WERI-Rb-1 (cell line): ENCODE data around the gene CDA.

Experiments used
- DNase-seq: peaks from one replicate; pipeline ENCODE4 v3.0.0-alpha.2; 2020
- H3K27ac ChIP-seq: fragments of 250-450 bp; sonication (Bioruptor Pico); 2 replicates; pipeline ENCODE4 v1.5.1; 2020; ENCODE audit warnings: mild to moderate bottlenecking, moderate library complexity
- H3K27me3 ChIP-seq: fragments of 250-450 bp; sonication (Bioruptor Pico); 2 replicates; pipeline ENCODE4 v1.5.1; 2021; ENCODE audit warnings: mild to moderate bottlenecking, low read depth, moderate library complexity; ENCODE audit not compliant: insufficient read depth, severe bottlenecking
- H3K36me3 ChIP-seq: fragments of 250-450 bp; sonication (Bioruptor Pico); 2 replicates; pipeline ENCODE4 v1.5.1; 2020; ENCODE audit warnings: mild to moderate bottlenecking, moderate library complexity
- H3K4me3 ChIP-seq: 2 replicates; pipeline ENCODE4 v1.5.1; 2011; ENCODE audit warnings: low read depth, mild to moderate bottlenecking, control low read depth, low read length
- H3K9me3 ChIP-seq: fragments of 250-450 bp; sonication (Bioruptor Pico); 2 replicates; pipeline ENCODE4 v1.5.1; 2021; ENCODE audit warnings: mild to moderate bottlenecking, moderate library complexity; ENCODE audit not compliant: severe bottlenecking
- TF ChIP-seq, protein P1 (sequence below): IDR thresholded peaks from 2 replicates; pipeline ENCODE4 v1.5.1; 2011; ENCODE audit warnings: low read depth, mild to moderate bottlenecking, control low read depth, inconsistent platforms, low read length

Gene CDA

DNA sequence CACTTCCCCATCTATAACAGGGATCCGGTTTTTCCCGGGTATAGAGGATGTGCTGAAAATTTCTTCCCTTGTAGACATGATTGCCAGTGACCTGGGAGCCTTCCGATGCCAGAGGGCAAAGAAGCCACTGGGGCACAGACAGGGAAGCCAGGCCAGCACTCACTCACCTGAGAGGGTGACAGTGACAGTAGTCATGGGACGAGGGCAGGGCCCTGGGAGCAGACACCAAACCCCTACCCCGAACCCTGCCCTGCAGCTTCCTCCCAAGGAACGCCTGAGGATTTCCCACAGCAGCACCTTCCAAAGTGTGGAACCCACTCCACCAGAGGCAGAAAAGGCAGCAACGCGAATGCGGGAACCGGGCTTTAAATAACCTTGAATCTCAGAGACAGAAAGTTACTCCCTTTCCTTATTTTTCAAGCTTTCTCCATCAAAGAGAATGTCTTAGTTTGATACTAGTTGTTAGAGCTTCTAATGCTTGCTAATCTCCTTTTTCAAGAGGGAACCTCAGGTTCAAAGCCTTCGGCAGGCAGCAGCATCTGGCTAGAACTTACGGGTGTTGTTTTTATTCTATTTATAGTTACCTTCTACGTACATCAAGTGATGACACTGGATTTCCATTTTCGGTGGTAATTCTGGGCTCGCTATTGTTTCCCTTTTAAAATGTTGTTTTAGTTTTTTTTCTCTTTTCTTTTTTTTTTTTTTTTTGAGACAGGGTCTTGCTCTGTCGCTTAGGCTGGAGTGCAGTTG is 69.4 kb downstream of the CDA start:
- H3K36me3 ChIP-seq = peaks cover 62% of the 10 kb centered on the region
- no peak for DNase-seq
- no peak overlapping the region for H3K27ac ChIP-seq
- H3K9me3 ChIP-seq = no peaks in the 10 kb centered on the region
- H3K27me3 ChIP-seq = no peaks in the 10 kb centered on the region
- TF ChIP-seq, protein P1, sequence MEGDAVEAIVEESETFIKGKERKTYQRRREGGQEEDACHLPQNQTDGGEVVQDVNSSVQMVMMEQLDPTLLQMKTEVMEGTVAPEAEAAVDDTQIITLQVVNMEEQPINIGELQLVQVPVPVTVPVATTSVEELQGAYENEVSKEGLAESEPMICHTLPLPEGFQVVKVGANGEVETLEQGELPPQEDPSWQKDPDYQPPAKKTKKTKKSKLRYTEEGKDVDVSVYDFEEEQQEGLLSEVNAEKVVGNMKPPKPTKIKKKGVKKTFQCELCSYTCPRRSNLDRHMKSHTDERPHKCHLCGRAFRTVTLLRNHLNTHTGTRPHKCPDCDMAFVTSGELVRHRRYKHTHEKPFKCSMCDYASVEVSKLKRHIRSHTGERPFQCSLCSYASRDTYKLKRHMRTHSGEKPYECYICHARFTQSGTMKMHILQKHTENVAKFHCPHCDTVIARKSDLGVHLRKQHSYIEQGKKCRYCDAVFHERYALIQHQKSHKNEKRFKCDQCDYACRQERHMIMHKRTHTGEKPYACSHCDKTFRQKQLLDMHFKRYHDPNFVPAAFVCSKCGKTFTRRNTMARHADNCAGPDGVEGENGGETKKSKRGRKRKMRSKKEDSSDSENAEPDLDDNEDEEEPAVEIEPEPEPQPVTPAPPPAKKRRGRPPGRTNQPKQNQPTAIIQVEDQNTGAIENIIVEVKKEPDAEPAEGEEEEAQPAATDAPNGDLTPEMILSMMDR = no peak
- H3K4me3 ChIP-seq = no peak overlapping the region

DNA sequence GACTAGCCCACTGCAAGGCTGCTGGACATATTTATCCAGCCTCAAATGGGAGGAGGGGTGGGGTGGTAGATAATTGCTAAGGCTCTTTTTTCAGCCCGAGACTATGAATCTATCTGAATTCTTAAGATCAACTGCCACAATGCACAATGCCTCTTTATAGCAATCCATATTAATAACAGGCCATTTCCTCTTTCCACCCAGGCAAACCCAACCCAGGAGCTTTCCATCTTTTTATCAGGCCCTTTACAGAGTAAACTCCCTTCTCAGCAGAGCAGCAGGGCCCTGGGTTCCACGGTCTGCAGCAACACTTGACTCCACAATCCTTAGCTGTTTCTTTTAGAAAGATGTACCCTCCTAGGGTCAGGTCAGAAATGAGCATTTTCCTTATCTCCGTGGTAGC is 71.5 kb downstream of the CDA start:
- H3K27me3 ChIP-seq = no peaks in the 10 kb centered on the region
- H3K36me3 ChIP-seq = peaks cover 44% of the 10 kb centered on the region
- peak overlapping the region; percentile 97 for H3K4me3 ChIP-seq
- no peaks in the 10 kb centered on the region for H3K9me3 ChIP-seq
- no peak for DNase-seq
- H3K27ac ChIP-seq = peak overlapping the region; percentile 64; the same call in 1 of the 2 replicates
- TF ChIP-seq, protein P1 = no peak

DNA sequence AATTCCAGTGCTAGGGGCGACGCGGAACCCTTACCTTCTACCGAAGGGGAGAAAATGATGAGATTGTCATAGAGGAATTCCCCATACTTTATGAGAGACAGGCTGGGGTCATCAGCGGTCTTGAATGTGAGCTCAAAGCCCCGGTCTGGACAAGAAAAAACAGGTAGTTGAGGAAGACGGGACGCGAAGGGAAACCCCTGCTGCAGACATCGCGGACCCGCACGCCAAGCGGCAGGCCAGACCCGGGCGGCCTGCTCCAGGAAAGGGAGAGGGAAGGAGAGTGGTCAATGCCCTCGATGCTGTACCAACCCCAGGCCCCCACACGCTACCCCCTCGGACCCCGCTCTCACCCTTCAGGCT is 71.9 kb downstream of the CDA start:
- Histone ChIP-seq H3K27ac (peak overlapping the region; percentile 64), H3K9me3 (no peaks in the 10 kb centered on the region), H3K4me3 (peak overlapping the region; percentile 97), H3K27me3 (no peaks in the 10 kb centered on the region), H3K36me3 (peaks cover 40% of the 10 kb centered on the region)
- TF ChIP-seq, protein P1 = no peak
- no peak for DNase-seq

DNA sequence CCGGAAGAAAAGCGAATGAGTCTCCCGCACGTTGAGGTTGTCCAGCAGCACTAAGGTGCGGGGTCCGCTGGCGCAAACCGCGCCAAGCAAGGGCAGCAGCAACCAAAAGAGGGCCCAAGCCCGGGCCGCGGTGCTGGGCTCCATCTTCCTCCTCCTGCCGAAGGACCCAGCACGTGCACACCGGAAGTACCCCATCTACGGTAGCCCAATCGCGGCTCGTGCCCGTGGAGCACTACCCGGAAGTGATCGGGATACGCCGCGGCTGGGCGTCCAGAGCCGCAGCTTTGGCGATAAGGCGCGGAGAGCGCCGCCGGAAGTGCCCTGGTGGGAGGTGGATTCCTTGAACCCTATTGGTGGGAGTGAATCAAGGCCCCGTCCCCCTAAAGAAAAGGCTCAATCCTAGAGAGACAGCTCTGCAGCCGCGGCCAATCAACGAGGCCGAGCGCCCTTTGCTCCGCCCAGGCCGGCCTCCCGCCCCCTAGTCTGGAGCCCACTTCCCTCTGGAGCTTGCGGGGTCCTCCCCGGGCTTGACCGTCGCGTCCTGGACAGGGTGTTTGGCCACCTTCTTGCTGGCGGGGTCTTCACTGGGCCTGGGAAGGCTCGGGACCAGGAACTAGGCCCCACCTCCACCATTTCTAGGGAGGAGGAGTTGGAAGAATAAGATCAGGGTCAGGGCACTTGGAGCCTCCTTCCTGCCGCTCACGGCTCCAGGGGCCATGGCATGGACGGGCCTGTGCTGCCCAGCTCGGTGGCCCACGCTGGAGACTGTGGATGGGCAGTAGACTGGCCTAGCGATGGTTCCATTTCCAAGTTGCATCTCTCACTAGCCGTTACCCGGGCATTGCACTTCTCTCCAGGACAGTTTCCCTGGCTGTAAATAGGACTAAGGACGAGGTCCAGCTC is 72.6 kb downstream of the CDA start, which contains the start of gene DDOST:
Gene DDOST (minus strand): TSS at position 163 of the 903 bp plus-strand sequence. CDS start 19 bp downstream, at position 144.
- H3K36me3 ChIP-seq = peaks cover 33% of the 10 kb centered on the region
- TF ChIP-seq, protein P1 = peak; percentile 56
- no peaks in the 10 kb centered on the region for H3K9me3 ChIP-seq
- no peaks in the 10 kb centered on the region for H3K27me3 ChIP-seq
- peak; percentile 98 for DNase-seq
- H3K27ac ChIP-seq = peak within 1 kb of the TSS; percentile 85
- peak within 1 kb of the TSS; percentile 97 for H3K4me3 ChIP-seq

DNA sequence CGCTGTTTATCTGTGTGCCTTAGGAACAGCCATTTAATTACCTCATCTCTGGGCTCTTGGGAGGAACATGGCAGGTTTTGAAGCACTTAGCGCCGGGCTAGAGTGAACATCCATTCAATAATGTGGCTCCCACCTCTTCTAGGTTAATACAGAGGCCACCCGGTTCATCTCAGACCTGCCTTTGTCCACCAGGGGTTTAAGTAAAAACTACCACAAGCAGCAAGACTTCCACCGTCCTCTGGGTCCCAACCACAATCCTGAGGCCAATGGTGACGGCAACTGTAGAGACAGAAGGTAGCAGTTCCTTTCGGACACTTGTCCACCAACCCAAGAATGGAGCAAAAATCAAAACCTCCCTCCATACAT is 73.2 kb downstream of the CDA start:
- Histone ChIP-seq H3K27me3 (no peaks in the 10 kb centered on the region), H3K27ac (peak overlapping the region; percentile 85), H3K36me3 (peaks cover 27% of the 10 kb centered on the region), H3K4me3 (peak overlapping the region; percentile 97), H3K9me3 (no peaks in the 10 kb centered on the region)
- TF ChIP-seq, protein P1 = no peak
- no peak for DNase-seq
